CMK (cell line): ENCODE measurements around the gene AGBL1.
A peak's percentile ranks its signal among the peaks of the same experiment; 100 is the strongest.

Source experiments
- DNase-seq: peaks from one replicate; pipeline ENCODE4 v3.0.0-alpha.2; 2010; ENCODE audit warnings: low read depth

AGBL1 gene

GRCh38 chr15:86644339-86644738 lies 564.7 kb downstream of the AGBL1 start:
- no peak for DNase-seq

GRCh38 chr15:86645925-86646500 lies 566.3 kb downstream of the AGBL1 start:
- DNase-seq: no peak

GRCh38 chr15:86647810-86648440 lies 568.3 kb downstream of the AGBL1 start:
- no peak for DNase-seq

- no peak for DNase-seq
Observed at GRCh38 chr15:86649277-86649676, 569.6 kb downstream of the AGBL1 start.

- peak; percentile 17 for DNase-seq
Observed at GRCh38 chr15:86650094-86650493, 570.4 kb downstream of the AGBL1 start.

- DNase-seq: no peak
Observed at GRCh38 chr15:86653344-86654197, 573.9 kb downstream of the AGBL1 start.

- DNase-seq: no peak
Observed at GRCh38 chr15:86654501-86654900, 574.8 kb downstream of the AGBL1 start.

GRCh38 chr15:86657305-86657704 lies 577.6 kb downstream of the AGBL1 start:
- no peak for DNase-seq

GRCh38 chr15:86659724-86660411 lies 580.2 kb downstream of the AGBL1 start:
- no peak for DNase-seq

- DNase-seq: no peak
Observed at GRCh38 chr15:86661580-86661979, 581.9 kb downstream of the AGBL1 start.

- no peak for DNase-seq
Observed at GRCh38 chr15:86663304-86663703, 583.6 kb downstream of the AGBL1 start.

- no peak for DNase-seq
Observed at GRCh38 chr15:86663979-86664378, 584.3 kb downstream of the AGBL1 start.

- no peak for DNase-seq
Observed at GRCh38 chr15:86664581-86664980, 584.9 kb downstream of the AGBL1 start.

GRCh38 chr15:86676002-86676401 lies 596.3 kb downstream of the AGBL1 start:
- no peak for DNase-seq

- DNase-seq: no peak
Observed at GRCh38 chr15:86677278-86677677, 597.6 kb downstream of the AGBL1 start.

GRCh38 chr15:86685263-86685662 lies 605.6 kb downstream of the AGBL1 start:
- no peak for DNase-seq

- DNase-seq: no peak
Observed at GRCh38 chr15:86689006-86689405, 609.3 kb downstream of the AGBL1 start.

- no peak for DNase-seq
Observed at GRCh38 chr15:86690566-86690965, 610.9 kb downstream of the AGBL1 start.

- DNase-seq: no peak
Observed at GRCh38 chr15:86691091-86691663, 611.5 kb downstream of the AGBL1 start.

- DNase-seq: no peak
Observed at GRCh38 chr15:86700864-86701610, 621.4 kb downstream of the AGBL1 start.

GRCh38 chr15:86701611-86701963 lies 621.9 kb downstream of the AGBL1 start:
- no peak for DNase-seq

- DNase-seq: no peak
Observed at GRCh38 chr15:86706813-86707212, 627.1 kb downstream of the AGBL1 start.
